NB4 (cell line): ENCODE measurements around the gene KRT6C.

Source experiments
- DNase-seq: peaks from one replicate; pipeline ENCODE4 v3.0.0; 2010; ENCODE audit warnings: low read depth
- H3K4me3 ChIP-seq: one replicate; pipeline ENCODE4 v1.5.1; 2011; ENCODE audit warnings: mild to moderate bottlenecking, low read depth, low read length, moderate library complexity
- MYC ChIP-seq: IDR thresholded peaks from 2 replicates; pipeline ENCODE4 v1.6.1; 2011; ENCODE audit warnings: low read depth, low read length
- POLR2A ChIP-seq: IDR thresholded peaks from 2 replicates; pipeline ENCODE4 v1.6.1; 2011; ENCODE audit warnings: mild to moderate bottlenecking; ENCODE audit not compliant: insufficient read length; ENCODE audit errors: extremely low read depth
- TF ChIP-seq, protein P1 (sequence below): IDR thresholded peaks from 2 replicates; pipeline ENCODE4 v1.6.1; 2011; ENCODE audit warnings: low read depth, low read length
- TF ChIP-seq, protein P2 (sequence below): IDR thresholded peaks from one replicate; pipeline ENCODE4 v1.5.1; 2012; ENCODE audit warnings: low read depth, low read length

Gene KRT6C

DNA sequence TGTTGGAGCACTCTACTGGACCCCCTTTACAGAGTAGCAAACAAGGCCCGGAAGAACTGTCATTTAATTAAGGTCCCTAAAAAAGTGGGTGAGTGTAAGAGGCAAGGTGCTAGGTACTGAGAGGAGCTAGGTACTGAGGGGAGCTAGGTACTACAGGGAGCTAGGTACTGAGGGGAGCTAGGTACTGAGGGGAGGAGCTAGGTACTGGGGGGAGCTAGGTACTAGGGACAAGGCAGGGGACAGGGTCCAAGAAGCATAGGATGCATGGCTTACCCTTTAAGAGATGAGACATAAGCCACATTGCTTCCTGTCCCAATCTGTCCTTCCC lies 41.7 kb upstream of the KRT6C start:
- H3K4me3 ChIP-seq: no peak overlapping the region
- DNase-seq: no peak
- TF ChIP-seq POLR2A (no peak), MYC (no peak)
- TF ChIP-seq, protein P1, sequence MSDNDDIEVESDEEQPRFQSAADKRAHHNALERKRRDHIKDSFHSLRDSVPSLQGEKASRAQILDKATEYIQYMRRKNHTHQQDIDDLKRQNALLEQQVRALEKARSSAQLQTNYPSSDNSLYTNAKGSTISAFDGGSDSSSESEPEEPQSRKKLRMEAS: no peak
- TF ChIP-seq, protein P2, sequence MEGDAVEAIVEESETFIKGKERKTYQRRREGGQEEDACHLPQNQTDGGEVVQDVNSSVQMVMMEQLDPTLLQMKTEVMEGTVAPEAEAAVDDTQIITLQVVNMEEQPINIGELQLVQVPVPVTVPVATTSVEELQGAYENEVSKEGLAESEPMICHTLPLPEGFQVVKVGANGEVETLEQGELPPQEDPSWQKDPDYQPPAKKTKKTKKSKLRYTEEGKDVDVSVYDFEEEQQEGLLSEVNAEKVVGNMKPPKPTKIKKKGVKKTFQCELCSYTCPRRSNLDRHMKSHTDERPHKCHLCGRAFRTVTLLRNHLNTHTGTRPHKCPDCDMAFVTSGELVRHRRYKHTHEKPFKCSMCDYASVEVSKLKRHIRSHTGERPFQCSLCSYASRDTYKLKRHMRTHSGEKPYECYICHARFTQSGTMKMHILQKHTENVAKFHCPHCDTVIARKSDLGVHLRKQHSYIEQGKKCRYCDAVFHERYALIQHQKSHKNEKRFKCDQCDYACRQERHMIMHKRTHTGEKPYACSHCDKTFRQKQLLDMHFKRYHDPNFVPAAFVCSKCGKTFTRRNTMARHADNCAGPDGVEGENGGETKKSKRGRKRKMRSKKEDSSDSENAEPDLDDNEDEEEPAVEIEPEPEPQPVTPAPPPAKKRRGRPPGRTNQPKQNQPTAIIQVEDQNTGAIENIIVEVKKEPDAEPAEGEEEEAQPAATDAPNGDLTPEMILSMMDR: no peak

DNA sequence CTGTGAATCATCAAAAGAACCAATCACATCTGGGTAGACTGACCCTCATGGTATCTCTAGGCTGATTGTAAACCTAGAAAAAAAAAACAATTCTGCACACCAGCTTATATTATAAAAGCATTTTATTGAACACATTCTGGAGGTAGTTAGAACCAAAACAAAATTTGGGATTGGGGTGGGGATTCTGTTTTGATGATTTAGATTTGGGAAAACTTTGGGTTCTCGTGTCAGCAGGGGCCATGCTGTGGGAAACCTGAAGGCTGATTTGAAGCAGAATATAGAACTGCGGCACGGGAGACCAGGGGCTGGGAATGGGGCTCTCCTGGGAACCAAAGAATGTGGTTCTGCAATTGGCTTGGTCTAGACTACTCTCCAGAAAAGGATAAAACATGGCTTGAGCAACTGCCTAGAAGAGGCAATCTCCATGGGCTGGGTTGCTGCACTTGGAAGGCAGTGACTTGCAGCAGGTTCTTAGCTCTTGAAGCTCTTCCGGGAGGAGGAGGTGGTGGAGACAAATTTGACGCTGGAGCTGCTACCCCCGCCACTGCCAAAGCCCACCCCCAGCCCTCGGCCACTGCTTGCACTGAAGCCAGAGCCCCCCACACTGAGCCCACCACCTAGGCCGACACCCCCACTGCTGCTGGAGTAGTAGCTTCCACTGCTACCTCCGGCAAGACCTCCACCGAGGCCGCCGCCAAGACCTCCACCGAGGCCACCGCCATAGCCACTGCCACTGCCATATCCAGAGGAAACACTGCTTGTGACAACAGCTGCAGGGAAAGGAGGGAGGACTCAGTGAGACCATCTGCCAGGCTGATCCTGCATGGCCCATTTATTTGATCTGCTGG lies 41.1 kb upstream of the KRT6C start:
- no peak for DNase-seq
- TF ChIP-seq, protein P2: no peak
- TF ChIP-seq MYC (no peak), POLR2A (no peak)
- TF ChIP-seq, protein P1: no peak
- no peak overlapping the region for H3K4me3 ChIP-seq

DNA sequence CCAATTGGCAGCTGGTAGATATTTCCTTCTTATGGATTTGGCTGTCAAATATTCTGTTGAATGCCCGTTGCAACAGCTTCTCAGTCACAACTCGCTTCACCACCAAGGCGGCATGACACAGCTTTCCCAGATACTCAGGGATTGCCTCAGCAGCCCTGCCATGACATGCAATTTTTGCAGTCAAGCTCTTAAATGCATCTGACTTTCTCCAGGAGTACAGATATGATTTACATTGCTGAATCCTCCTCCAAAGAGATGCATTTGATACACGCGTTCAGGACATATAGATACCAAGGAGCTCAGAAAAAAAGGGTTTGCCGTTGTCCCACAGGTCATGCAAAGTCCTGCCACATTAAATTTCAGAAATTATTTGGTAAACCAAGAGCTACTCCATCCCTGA lies 40.1 kb upstream of the KRT6C start:
- DNase-seq: no peak
- no peak overlapping the region for H3K4me3 ChIP-seq
- no peak for TF ChIP-seq POLR2A
- TF ChIP-seq, protein P1: no peak

DNA sequence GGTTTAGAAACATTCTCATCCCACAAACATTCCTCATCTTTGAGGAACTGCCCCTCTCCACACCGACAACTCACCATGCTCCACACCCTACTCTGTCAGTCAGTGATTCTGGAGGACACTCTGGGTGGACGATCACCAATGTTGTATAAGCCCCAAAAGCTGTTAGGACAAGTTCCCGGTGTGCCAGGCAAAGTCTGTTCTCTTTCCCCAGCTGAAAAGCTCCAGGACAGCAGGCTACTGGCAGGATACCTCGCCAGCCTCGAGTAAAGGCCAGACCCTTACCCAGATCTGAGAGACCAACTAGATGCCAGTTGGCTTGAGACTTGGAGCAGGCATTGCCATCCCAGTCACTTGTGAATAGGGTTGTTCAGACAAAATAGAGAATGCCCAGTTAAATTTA lies 34.6 kb upstream of the KRT6C start:
- TF ChIP-seq, protein P1: no peak
- TF ChIP-seq POLR2A: no peak
- TF ChIP-seq, protein P2: no peak
- TF ChIP-seq MYC: no peak
- no peak for DNase-seq
- no peak overlapping the region for H3K4me3 ChIP-seq

DNA sequence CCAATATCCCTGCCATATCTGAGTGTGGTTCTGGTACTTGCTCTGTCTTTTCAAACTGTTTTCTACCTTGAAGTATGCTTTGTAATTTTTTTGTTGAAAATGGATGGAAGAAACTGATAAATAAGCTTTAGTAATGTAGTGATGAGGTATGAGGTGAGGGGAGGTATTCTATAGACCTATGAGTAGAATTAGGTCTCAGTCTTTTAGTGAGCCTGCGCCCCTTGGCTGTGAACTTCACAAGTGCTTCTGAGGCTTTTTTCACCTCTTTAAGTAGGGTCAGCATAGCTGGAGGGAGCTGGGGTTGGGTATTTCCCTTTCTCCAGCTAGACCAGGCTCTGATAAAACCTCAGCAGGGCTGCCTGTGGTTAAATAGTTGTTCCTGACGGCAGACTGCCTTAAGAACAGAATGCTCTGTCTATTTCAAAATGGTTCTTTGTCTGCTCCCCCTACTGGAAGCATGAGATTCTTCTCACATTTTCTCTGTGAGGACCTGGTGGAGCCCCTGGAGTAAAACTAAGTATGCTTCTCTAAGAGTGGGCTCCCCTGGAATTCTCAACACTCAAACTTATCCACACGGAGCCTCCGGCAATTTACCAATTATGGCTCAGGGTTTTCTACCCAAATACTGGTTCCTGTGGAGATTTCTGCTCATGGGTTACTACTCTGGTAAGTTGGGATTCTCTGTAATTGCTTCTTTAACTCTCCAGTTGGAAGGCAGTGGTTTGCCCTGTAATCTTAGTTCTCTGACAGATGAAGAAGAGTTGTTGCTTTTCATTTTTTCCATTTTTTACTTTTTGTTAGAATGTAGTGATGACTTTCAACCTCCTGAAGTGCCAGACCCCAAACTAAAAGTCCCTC lies 33.5 kb upstream of the KRT6C start:
- DNase-seq: peak; percentile 55
- TF ChIP-seq, protein P2: peak; percentile 63
- TF ChIP-seq POLR2A: no peak
- H3K4me3 ChIP-seq: no peak overlapping the region

DNA sequence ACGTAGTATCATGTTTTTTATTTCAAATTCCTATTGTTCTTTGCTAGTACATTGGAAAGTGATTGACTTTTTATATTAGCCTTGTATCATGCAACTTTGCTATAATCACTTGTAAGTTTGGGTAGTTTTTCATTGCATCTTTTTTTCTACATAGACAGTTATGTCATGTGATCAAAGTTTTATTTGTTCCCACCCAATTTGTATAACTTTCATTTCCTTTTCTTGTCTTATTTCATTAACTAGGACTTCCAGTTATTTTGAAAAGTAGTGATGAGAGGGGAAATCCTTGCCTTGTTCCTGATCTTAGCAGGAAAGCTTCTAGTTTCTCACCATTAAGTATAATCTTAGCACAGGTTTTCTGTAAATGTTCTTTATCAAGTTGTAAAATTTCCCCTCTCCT lies 29.3 kb upstream of the KRT6C start:
- TF ChIP-seq, protein P1: no peak
- TF ChIP-seq MYC: no peak
- TF ChIP-seq, protein P2: no peak
- TF ChIP-seq POLR2A: no peak
- no peak overlapping the region for H3K4me3 ChIP-seq
- DNase-seq: no peak
